ENCODE measurements around the gene CSN3.
"Not testable (repeated sequence)": the region's sequence is repeated elsewhere in the genome, so short reads cannot be mapped to it uniquely, and the experiment has no call there.

CSN3 gene

GRCh38 chr4:70242297-70242696, at the start of gene CSN3:
Gene CSN3, plus strand, starts transcription at chr4:70242597. Its CDS starts 2,223 bp downstream, at chr4:70244820.
- DNase-seq: not testable (repeated sequence)

- no peak for DNase-seq
Observed at GRCh38 chr4:70192895-70193294, 49.5 kb upstream of the CSN3 start.

GRCh38 chr4:70195425-70195824, 47.0 kb upstream of the CSN3 start, which contains the start of gene ODAM:
Gene ODAM, plus strand, starts transcription at chr4:70195725. Its CDS starts 819 bp downstream, at chr4:70196544.
- DNase-seq: no peak

- no peak for DNase-seq
Observed at GRCh38 chr4:70196857-70197256, 45.5 kb upstream of the CSN3 start.

- DNase-seq: no peak
Observed at GRCh38 chr4:70197842-70198241, 44.6 kb upstream of the CSN3 start.

- no peak for DNase-seq
Observed at GRCh38 chr4:70203601-70204000, 38.8 kb upstream of the CSN3 start.

GRCh38 chr4:70212752-70213151, 29.6 kb upstream of the CSN3 start:
- DNase-seq: not testable (repeated sequence)

- not testable (repeated sequence) for DNase-seq
Observed at GRCh38 chr4:70216109-70216508, 26.3 kb upstream of the CSN3 start.

- DNase-seq: not testable (repeated sequence)
Observed at GRCh38 chr4:70216550-70216949, 25.8 kb upstream of the CSN3 start.

- not testable (repeated sequence) for DNase-seq
Observed at GRCh38 chr4:70221389-70221788, 21.0 kb upstream of the CSN3 start.

- DNase-seq: not testable (repeated sequence)
Observed at GRCh38 chr4:70221818-70222217, 20.6 kb upstream of the CSN3 start.

GRCh38 chr4:70225824-70226223, 16.6 kb upstream of the CSN3 start, which contains the start of gene FDCSP:
Gene FDCSP, plus strand, starts transcription at chr4:70226124. Its CDS starts 5,071 bp downstream, at chr4:70231195.
- DNase-seq: no peak

GRCh38 chr4:70236125-70236524, 6.3 kb upstream of the CSN3 start:
- DNase-seq: no peak

- DNase-seq: no peak
Observed at GRCh38 chr4:70239131-70239883, 3.1 kb upstream of the CSN3 start.

- no peak for DNase-seq
Observed at GRCh38 chr4:70239884-70240591, 2.4 kb upstream of the CSN3 start.

- no peak for DNase-seq
Observed at GRCh38 chr4:70243091-70243490, 694 bp downstream of the CSN3 start.

- no peak for DNase-seq
Observed at GRCh38 chr4:70251250-70251944, 9.0 kb downstream of the CSN3 start.

GRCh38 chr4:70251945-70252277, 9.5 kb downstream of the CSN3 start:
- DNase-seq: no peak

GRCh38 chr4:70269674-70270073, 27.3 kb downstream of the CSN3 start:
- no peak for DNase-seq

GRCh38 chr4:70277121-70277520, 34.7 kb downstream of the CSN3 start:
- no peak for DNase-seq

GRCh38 chr4:70280567-70280966, 38.2 kb downstream of the CSN3 start:
- no peak for DNase-seq

- no peak for DNase-seq
Observed at GRCh38 chr4:70288651-70289050, 46.3 kb downstream of the CSN3 start.

GRCh38 chr4:70291341-70291740, 48.9 kb downstream of the CSN3 start:
- DNase-seq: no peak

GRCh38 chr4:70297576-70297975, 55.2 kb downstream of the CSN3 start:
- no peak for DNase-seq
